Measurements from ENCODE around the gene CRMP1.

The CRMP1 gene

DNA sequence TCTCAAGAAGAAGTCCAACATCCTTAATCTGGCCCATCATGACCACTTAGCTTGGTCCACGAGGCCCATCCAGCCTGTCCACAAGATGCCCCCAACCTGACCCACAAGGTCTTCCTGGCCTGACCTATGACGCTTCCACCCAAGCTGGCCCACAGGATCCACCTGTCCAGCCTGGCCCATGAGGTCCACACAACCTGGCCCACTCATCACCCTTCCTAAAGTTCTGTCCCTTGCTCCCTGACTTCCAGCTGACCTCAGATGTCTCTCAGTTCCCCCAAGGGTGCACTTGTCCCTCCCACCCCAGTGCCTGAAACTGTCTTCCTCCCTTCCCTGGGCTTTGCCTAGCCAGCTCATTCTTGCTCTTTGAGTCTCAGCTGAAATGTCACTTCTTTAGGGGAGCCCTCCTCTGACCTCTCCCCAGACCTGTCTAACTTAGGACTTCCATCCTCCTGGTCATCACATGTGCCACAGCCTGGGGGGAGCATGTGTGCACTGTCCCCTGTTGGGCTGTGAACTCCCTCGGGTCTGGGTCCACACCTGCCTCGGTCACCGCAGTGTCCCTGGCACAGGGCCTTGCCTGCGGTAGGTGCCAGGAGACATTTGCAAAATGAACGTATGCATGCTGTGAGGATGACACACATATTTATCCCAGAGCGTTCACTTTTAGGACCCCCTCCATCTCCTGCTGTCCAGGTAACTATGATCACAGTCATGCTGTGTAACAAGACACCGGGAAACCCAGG lies 120.2 kb downstream of the CRMP1 start:
- no peak for DNase-seq (ENCODE audit: low read depth)
- no peak overlapping the region for H3K4me3 ChIP-seq (ENCODE audit: control insufficient read depth, low read depth, low read length)
- TF ChIP-seq, protein P1, sequence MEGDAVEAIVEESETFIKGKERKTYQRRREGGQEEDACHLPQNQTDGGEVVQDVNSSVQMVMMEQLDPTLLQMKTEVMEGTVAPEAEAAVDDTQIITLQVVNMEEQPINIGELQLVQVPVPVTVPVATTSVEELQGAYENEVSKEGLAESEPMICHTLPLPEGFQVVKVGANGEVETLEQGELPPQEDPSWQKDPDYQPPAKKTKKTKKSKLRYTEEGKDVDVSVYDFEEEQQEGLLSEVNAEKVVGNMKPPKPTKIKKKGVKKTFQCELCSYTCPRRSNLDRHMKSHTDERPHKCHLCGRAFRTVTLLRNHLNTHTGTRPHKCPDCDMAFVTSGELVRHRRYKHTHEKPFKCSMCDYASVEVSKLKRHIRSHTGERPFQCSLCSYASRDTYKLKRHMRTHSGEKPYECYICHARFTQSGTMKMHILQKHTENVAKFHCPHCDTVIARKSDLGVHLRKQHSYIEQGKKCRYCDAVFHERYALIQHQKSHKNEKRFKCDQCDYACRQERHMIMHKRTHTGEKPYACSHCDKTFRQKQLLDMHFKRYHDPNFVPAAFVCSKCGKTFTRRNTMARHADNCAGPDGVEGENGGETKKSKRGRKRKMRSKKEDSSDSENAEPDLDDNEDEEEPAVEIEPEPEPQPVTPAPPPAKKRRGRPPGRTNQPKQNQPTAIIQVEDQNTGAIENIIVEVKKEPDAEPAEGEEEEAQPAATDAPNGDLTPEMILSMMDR (IDR thresholded peaks at IDR 0.05; ENCODE audit: control insufficient read depth, insufficient read depth, low read depth, low read length, missing control alignments): no peak
